ENCODE measurements around the gene UCP2.
A peak's percentile ranks its signal among the peaks of the same experiment; 100 is the strongest.

UCP2 gene

GRCh38 chr11:73972620-73973449, 9.8 kb downstream of the UCP2 start:
- Histone ChIP-seq H3K4me3 (no peak overlapping the region), H3K36me3 (peaks cover 60% of the 10 kb centered on the region), H3K9ac (no peak overlapping the region), H4K20me1 (peaks cover 38% of the 10 kb centered on the region), H3K9me3 (no peaks in the 10 kb centered on the region), H3K27ac (0 out of 2 replicates have a peak overlapping the region, but pooled peaks have one; percentile 6), H3K4me2 (no peak overlapping the region; the same call in 1 of the 2 replicates), H3K4me1 (peaks cover 34% of the 10 kb centered on the region), H3K27me3 (no peaks in the 10 kb centered on the region)
- TF ChIP-seq Cebpa-rat (IDR thresholded peaks at IDR 0.05), result no peak

DNA sequence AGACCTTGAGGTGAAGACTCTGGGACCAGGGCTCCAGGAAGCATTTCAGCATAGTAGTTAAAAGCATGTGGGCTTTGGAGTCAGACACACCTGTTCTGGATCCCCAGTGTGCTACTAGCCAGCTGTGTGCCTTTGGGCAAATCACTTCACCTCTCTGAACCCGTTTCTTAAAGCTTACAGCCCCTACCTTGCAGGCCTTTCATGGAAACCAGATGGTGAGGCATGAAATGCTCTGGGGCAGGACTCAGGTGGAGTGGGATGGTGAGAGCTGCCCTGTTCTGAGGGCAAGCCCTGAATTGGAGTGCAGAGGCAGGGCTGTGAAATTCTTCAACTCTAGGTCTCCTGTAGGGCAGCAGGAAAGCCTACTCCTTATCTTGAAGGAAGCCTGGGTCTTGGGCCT, 10.5 kb downstream of the UCP2 start:
- Histone ChIP-seq H3K4me1 (peaks cover 30% of the 10 kb centered on the region), H4K20me1 (peaks cover 38% of the 10 kb centered on the region), H3K27ac (no peak overlapping the region), H3K9ac (no peak overlapping the region), H3K27me3 (no peaks in the 10 kb centered on the region), H3K4me3 (no peak overlapping the region), H3K9me3 (no peaks in the 10 kb centered on the region), H3K4me2 (no peak overlapping the region), H3K36me3 (peaks cover 54% of the 10 kb centered on the region)
- no peak for TF ChIP-seq Cebpa-rat (IDR thresholded peaks at IDR 0.05)

GRCh38 chr11:73971175-73971719, 11.4 kb downstream of the UCP2 start:
- Histone ChIP-seq H3K27me3 (no peaks in the 10 kb centered on the region), H3K9ac (no peak overlapping the region), H3K27ac (0 out of 2 replicates have a peak overlapping the region, but pooled peaks have one; percentile 18), H4K20me1 (peaks cover 31% of the 10 kb centered on the region), H3K36me3 (peaks cover 45% of the 10 kb centered on the region), H3K4me3 (no peak overlapping the region), H3K4me2 (no peak overlapping the region), H3K9me3 (no peaks in the 10 kb centered on the region), H3K4me1 (peaks cover 30% of the 10 kb centered on the region)
- no peak for TF ChIP-seq Cebpa-rat (IDR thresholded peaks at IDR 0.05)

- peaks cover 22% of the 10 kb centered on the region for H3K4me1 ChIP-seq
- H3K9ac ChIP-seq, result no peak overlapping the region
- no peak overlapping the region for H3K27ac ChIP-seq
- H3K4me3 ChIP-seq, result no peak overlapping the region
- H3K27me3 ChIP-seq, result no peaks in the 10 kb centered on the region
- no peak for TF ChIP-seq Cebpa-rat (IDR thresholded peaks at IDR 0.05)
- no peaks in the 10 kb centered on the region for H3K9me3 ChIP-seq
- H3K4me2 ChIP-seq, result no peak overlapping the region
- H3K36me3 ChIP-seq, result peaks cover 34% of the 10 kb centered on the region
- H4K20me1 ChIP-seq, result peaks cover 21% of the 10 kb centered on the region
Measured at GRCh38 chr11:73969991-73970800, 12.4 kb downstream of the UCP2 start.

DNA sequence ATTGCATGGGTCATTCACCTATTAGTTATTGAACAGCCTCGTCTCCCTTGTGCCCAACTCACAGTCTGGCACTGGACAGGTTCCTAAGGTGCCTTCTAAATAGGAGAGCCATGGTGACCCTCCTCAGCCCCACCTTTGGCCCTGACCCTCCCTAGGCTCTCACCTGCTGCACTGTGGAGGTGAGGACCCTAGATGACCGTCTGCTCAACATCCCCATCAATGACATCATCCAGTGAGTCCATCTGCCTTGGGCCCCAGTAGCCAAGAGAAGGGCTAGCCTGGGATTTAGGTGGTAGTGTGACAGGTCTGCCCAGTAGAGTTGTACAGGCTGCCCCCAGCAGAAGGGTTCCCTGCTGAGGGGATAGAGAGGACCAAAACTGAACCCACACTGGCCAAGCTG, 13.6 kb downstream of the UCP2 start:
- no peak overlapping the region for H3K27ac ChIP-seq
- no peak overlapping the region for H3K4me2 ChIP-seq
- no peaks in the 10 kb centered on the region for H3K9me3 ChIP-seq
- peaks cover 23% of the 10 kb centered on the region for H3K36me3 ChIP-seq
- peaks cover 15% of the 10 kb centered on the region for H3K4me1 ChIP-seq
- H3K9ac ChIP-seq, result no peak overlapping the region
- peaks cover 10% of the 10 kb centered on the region for H4K20me1 ChIP-seq
- H3K27me3 ChIP-seq, result no peaks in the 10 kb centered on the region
- no peak overlapping the region for H3K4me3 ChIP-seq
- no peak for TF ChIP-seq Cebpa-rat (IDR thresholded peaks at IDR 0.05)

DNA sequence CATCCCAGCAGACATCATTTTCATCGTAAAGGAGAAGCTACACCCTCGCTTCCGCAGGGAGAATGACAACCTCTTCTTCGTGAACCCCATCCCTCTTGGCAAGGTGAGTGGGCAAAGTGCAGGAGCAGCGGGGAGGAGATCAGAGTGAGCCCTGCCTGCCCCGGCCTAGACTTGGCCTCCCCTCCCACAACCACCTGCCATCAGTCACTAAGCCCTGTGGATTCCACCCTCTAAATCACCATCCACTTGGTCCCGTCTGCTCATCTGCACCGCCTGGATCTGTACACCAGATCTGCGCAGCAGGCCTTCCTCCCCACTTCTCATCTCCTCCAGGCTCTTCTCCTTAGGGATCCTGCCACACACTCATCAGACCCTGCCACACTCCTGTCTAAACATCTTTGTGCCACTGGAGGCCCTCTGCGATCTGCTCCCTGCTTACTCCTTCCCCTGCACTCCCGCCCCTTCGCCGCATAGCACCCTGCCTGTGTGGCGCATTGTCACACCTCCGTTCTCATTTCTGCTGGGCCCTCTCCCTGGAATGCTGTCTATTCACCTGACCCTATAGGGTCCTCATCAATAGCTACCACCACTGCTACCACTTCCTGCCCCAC, 14.2 kb downstream of the UCP2 start:
- H3K9me3 ChIP-seq, result no peaks in the 10 kb centered on the region
- no peak overlapping the region for H3K4me2 ChIP-seq
- H3K36me3 ChIP-seq, result peaks cover 18% of the 10 kb centered on the region
- H3K27ac ChIP-seq, result no peak overlapping the region
- no peak overlapping the region for H3K4me3 ChIP-seq
- no peak overlapping the region for H3K9ac ChIP-seq
- H3K4me1 ChIP-seq, result peaks cover 9% of the 10 kb centered on the region
- H4K20me1 ChIP-seq, result peaks cover 4% of the 10 kb centered on the region; the same call in 1 of the 2 replicates
- H3K27me3 ChIP-seq, result no peaks in the 10 kb centered on the region
- no peak for TF ChIP-seq Cebpa-rat (IDR thresholded peaks at IDR 0.05)

DNA sequence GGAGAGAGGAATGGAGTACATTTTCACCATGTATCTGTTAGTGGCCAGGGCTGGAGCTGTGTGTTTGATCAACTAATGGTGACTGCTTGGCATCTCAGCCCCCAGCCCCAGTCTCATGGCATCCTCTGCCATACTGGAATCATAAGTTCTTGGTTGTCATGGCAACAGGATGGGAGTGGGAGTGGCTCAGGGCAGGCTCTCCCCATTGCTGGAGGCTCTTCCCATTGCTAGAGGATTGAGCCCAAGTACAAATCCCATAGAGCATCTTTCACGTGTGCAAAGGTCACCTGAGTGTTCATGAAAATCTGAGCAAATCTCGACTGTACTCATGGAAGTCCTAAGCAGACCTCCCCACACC, 16.9 kb downstream of the UCP2 start:
- Histone ChIP-seq H3K36me3 (no peaks in the 10 kb centered on the region), H3K4me1 (peaks cover 5% of the 10 kb centered on the region), H3K4me3 (no peak overlapping the region), H3K27ac (no peak overlapping the region), H3K27me3 (no peaks in the 10 kb centered on the region), H3K4me2 (no peak overlapping the region), H3K9me3 (no peaks in the 10 kb centered on the region), H4K20me1 (no peaks in the 10 kb centered on the region), H3K9ac (no peak overlapping the region)
- no peak for TF ChIP-seq Cebpa-rat (IDR thresholded peaks at IDR 0.05)

GRCh38 chr11:73965076-73965763, 17.4 kb downstream of the UCP2 start:
- Histone ChIP-seq H3K27ac (no peak overlapping the region), H3K4me3 (no peak overlapping the region), H3K4me1 (peaks cover 5% of the 10 kb centered on the region), H3K9ac (no peak overlapping the region), H3K9me3 (no peaks in the 10 kb centered on the region), H4K20me1 (no peaks in the 10 kb centered on the region), H3K27me3 (no peaks in the 10 kb centered on the region), H3K4me2 (0 out of 2 replicates have a peak overlapping the region, but pooled peaks have one; percentile 39), H3K36me3 (no peaks in the 10 kb centered on the region)
- TF ChIP-seq Cebpa-rat (IDR thresholded peaks at IDR 0.05), result no peak

GRCh38 chr11:73963861-73964260, 18.8 kb downstream of the UCP2 start:
- Histone ChIP-seq H3K9ac (no peak overlapping the region), H3K4me1 (peaks cover 8% of the 10 kb centered on the region), H3K27me3 (no peaks in the 10 kb centered on the region), H3K36me3 (no peaks in the 10 kb centered on the region), H4K20me1 (no peaks in the 10 kb centered on the region), H3K4me2 (no peak overlapping the region), H3K27ac (no peak overlapping the region), H3K9me3 (no peaks in the 10 kb centered on the region), H3K4me3 (no peak overlapping the region)
- TF ChIP-seq Cebpa-rat (IDR thresholded peaks at IDR 0.05), result no peak

Data from BLaER1 (cell line).